HCT116 (cell line): ENCODE measurements around the gene TBL1X.

ENCODE experiments used
- CBX3 ChIP-seq: IDR thresholded peaks from 2 replicates; pipeline ENCODE4 v1.6.1; 2012; ENCODE audit warnings: low read depth
- CEBPB ChIP-seq: IDR thresholded peaks from 2 replicates; pipeline ENCODE4 v1.6.1; 2012; ENCODE audit warnings: low read depth
- EZH2 ChIP-seq: fragments of 200-600 bp; sonication (generic); IDR thresholded peaks from 2 replicates; pipeline ENCODE4 v1.6.1; 2017; ENCODE audit warnings: antibody characterized with exemption, mixed run types
- FOSL1 ChIP-seq: IDR thresholded peaks from 2 replicates; pipeline ENCODE4 v1.6.1; 2012; ENCODE audit warnings: low read depth
- POLR2A ChIP-seq: IDR thresholded peaks from 2 replicates; pipeline ENCODE4 v1.7.0; 2011; ENCODE audit warnings: borderline replicate concordance; ENCODE audit not compliant: insufficient read depth, insufficient read length; ENCODE audit errors: extremely low read depth
- POLR2AphosphoS5 ChIP-seq: IDR thresholded peaks from 2 replicates; pipeline ENCODE4 v1.6.1; 2011; ENCODE audit warnings: mild to moderate bottlenecking, low read depth, low read length, moderate library complexity
- SIN3A ChIP-seq: IDR thresholded peaks from 2 replicates; pipeline ENCODE4 v1.6.1; 2012; ENCODE audit warnings: low read depth
- SRF ChIP-seq: IDR thresholded peaks from 2 replicates; pipeline ENCODE4 v1.6.1; 2012; ENCODE audit warnings: low read depth
- TCF7L2 ChIP-seq: IDR thresholded peaks from 2 replicates; pipeline ENCODE4 v1.7.0; 2011; ENCODE audit warnings: borderline replicate concordance, inconsistent platforms; ENCODE audit not compliant: insufficient read depth, insufficient read length; ENCODE audit errors: extremely low read depth
- YY1 ChIP-seq: IDR thresholded peaks from 2 replicates; pipeline ENCODE4 v1.6.1; 2011; ENCODE audit warnings: low read length, low read depth, moderate library complexity, mild to moderate bottlenecking; ENCODE audit not compliant: insufficient replicate concordance; ENCODE audit errors: extremely low read depth
- TF ChIP-seq, protein P1 (sequence below), 3 experiments: fragments of 200-600 bp in 1 of 3; sonication (generic) in 1 of 3; IDR thresholded peaks in 2 of 3; conservative IDR thresholded peaks in 1 of 3; 2 replicates each; pipeline ENCODE4 v1.5.1; 2012 to 2017; ENCODE audit warnings: low read depth in 2 of 3, low read length in 2 of 3, antibody characterized with exemption in 1 of 3, borderline replicate concordance in 1 of 3, control low read depth in 1 of 3, mild to moderate bottlenecking in 1 of 3, mixed read lengths in 1 of 3, mixed run types in 1 of 3, moderate library complexity in 1 of 3; ENCODE audit not compliant: insufficient read depth in 1 of 3
- TF ChIP-seq, protein P2 (sequence below): IDR thresholded peaks from 2 replicates; pipeline ENCODE4 v1.6.1; 2011; ENCODE audit warnings: mild to moderate bottlenecking, low read length, moderate library complexity; ENCODE audit not compliant: insufficient replicate concordance; ENCODE audit errors: extremely low read depth
- TF ChIP-seq, protein P3 (sequence below): IDR thresholded peaks from 2 replicates; pipeline ENCODE4 v1.6.1; 2012; ENCODE audit warnings: low read depth
- TF ChIP-seq, protein P4 (sequence below): IDR thresholded peaks from 2 replicates; pipeline ENCODE4 v1.6.1; 2012

DNA sequence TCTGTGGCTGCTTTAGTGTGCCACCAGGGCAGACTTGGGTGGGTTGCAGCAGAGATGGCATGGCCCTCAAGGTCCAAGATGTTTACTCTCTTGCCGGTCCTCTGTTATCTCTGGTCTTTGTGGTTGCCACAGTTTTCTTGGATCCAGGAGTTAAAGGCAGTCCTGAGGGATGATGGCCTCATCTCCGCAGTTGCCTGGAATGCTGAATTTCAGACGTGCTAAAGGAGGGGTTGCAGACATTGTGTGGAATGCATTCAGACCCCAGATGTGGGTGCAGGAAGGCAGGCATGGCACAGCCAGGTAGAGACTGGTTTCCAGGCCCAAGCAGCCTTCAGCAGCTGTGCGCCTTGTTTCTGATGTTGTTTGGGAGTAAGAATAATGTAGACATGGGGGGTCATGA, 64.4 kb downstream of the TBL1X start:
- TF ChIP-seq, protein P1, sequence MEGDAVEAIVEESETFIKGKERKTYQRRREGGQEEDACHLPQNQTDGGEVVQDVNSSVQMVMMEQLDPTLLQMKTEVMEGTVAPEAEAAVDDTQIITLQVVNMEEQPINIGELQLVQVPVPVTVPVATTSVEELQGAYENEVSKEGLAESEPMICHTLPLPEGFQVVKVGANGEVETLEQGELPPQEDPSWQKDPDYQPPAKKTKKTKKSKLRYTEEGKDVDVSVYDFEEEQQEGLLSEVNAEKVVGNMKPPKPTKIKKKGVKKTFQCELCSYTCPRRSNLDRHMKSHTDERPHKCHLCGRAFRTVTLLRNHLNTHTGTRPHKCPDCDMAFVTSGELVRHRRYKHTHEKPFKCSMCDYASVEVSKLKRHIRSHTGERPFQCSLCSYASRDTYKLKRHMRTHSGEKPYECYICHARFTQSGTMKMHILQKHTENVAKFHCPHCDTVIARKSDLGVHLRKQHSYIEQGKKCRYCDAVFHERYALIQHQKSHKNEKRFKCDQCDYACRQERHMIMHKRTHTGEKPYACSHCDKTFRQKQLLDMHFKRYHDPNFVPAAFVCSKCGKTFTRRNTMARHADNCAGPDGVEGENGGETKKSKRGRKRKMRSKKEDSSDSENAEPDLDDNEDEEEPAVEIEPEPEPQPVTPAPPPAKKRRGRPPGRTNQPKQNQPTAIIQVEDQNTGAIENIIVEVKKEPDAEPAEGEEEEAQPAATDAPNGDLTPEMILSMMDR (IDR thresholded peaks at IDR 0.05 in 2 of 3, conservative IDR thresholded peaks at IDR 0.05 in 1 of 3; ENCODE audit: borderline replicate concordance in 1 of 3, insufficient read depth in 1 of 3, low read depth in 2 of 3, low read length in 2 of 3), result no peak
- no peak for TF ChIP-seq CEBPB
- TF ChIP-seq, protein P2, sequence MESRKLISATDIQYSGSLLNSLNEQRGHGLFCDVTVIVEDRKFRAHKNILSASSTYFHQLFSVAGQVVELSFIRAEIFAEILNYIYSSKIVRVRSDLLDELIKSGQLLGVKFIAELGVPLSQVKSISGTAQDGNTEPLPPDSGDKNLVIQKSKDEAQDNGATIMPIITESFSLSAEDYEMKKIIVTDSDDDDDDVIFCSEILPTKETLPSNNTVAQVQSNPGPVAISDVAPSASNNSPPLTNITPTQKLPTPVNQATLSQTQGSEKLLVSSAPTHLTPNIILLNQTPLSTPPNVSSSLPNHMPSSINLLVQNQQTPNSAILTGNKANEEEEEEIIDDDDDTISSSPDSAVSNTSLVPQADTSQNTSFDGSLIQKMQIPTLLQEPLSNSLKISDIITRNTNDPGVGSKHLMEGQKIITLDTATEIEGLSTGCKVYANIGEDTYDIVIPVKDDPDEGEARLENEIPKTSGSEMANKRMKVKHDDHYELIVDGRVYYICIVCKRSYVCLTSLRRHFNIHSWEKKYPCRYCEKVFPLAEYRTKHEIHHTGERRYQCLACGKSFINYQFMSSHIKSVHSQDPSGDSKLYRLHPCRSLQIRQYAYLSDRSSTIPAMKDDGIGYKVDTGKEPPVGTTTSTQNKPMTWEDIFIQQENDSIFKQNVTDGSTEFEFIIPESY, result no peak
- no peak for TF ChIP-seq YY1
- TF ChIP-seq SRF, result no peak
- TF ChIP-seq, protein P3, sequence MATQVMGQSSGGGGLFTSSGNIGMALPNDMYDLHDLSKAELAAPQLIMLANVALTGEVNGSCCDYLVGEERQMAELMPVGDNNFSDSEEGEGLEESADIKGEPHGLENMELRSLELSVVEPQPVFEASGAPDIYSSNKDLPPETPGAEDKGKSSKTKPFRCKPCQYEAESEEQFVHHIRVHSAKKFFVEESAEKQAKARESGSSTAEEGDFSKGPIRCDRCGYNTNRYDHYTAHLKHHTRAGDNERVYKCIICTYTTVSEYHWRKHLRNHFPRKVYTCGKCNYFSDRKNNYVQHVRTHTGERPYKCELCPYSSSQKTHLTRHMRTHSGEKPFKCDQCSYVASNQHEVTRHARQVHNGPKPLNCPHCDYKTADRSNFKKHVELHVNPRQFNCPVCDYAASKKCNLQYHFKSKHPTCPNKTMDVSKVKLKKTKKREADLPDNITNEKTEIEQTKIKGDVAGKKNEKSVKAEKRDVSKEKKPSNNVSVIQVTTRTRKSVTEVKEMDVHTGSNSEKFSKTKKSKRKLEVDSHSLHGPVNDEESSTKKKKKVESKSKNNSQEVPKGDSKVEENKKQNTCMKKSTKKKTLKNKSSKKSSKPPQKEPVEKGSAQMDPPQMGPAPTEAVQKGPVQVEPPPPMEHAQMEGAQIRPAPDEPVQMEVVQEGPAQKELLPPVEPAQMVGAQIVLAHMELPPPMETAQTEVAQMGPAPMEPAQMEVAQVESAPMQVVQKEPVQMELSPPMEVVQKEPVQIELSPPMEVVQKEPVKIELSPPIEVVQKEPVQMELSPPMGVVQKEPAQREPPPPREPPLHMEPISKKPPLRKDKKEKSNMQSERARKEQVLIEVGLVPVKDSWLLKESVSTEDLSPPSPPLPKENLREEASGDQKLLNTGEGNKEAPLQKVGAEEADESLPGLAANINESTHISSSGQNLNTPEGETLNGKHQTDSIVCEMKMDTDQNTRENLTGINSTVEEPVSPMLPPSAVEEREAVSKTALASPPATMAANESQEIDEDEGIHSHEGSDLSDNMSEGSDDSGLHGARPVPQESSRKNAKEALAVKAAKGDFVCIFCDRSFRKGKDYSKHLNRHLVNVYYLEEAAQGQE, result no peak
- no peak for TF ChIP-seq CBX3
- no peak for TF ChIP-seq POLR2A
- TF ChIP-seq FOSL1, result no peak
- no peak for TF ChIP-seq TCF7L2
- TF ChIP-seq EZH2, result no peak
- TF ChIP-seq, protein P4, sequence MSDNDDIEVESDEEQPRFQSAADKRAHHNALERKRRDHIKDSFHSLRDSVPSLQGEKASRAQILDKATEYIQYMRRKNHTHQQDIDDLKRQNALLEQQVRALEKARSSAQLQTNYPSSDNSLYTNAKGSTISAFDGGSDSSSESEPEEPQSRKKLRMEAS, result no peak
- no peak for TF ChIP-seq SIN3A
- no peak for TF ChIP-seq POLR2AphosphoS5
